Upper lobe of left lung (tissue), 6 donors: Measurements from ENCODE around the gene OXA1L. TPM values are rescaled to one million over a fixed set of nuclear protein-coding genes. Genes with fewer than 3 reads are reported as not detected.
A peak's percentile ranks its signal among the peaks of the same experiment; 100 is the strongest.
"Not testable (repeated sequence)": the region's sequence is repeated elsewhere in the genome, so short reads cannot be mapped to it uniquely, and the experiment has no call there.

Source experiments
- ATAC-seq, 2 donors: fragments of 200-7000 bp; cut with Tn5 transposase; one replicate each; pipeline ENCODE4 v1.9.1; 2022; ENCODE audit warnings: mild to moderate bottlenecking in 2 of 2, moderate library complexity in 2 of 2; ENCODE audit not compliant: low FRiP score in 2 of 2
- DNase-seq, 2 donors: peaks; one replicate each; pipeline ENCODE4 v3.0.0-alpha.2; 2019 to 2020
- H3K27ac ChIP-seq, 4 donors: fragments of 200-600 bp; sonication (generic); one replicate each; pipeline ENCODE4 v1.5.1; 2016 to 2019
- H3K27me3 ChIP-seq, 4 donors: fragments of 200-600 bp; sonication (generic); one replicate each; pipeline ENCODE4 v1.5.1; 2017 to 2019
- H3K36me3 ChIP-seq, 4 donors: fragments of 200-600 bp; sonication (generic); one replicate each; pipeline ENCODE4 v1.5.1; 2016 to 2019
- H3K4me1 ChIP-seq, 4 donors: fragments of 200-600 bp; sonication (generic); one replicate each; pipeline ENCODE4 v1.5.1; 2018 to 2019
- H3K4me3 ChIP-seq, 4 donors: fragments of 200-600 bp; sonication (generic); one replicate each; pipeline ENCODE4 v1.5.1; 2017 to 2019; ENCODE audit warnings: mild to moderate bottlenecking in 2 of 4, moderate library complexity in 1 of 4
- H3K9me3 ChIP-seq, 4 donors: fragments of 200-600 bp; sonication (generic); one replicate each; pipeline ENCODE4 v1.5.1; 2018 to 2019
- EP300 ChIP-seq, 4 donors: sonication (generic); formaldehyde crosslinking; IDR thresholded peaks; one replicate each; pipeline ENCODE4 v1.5.1; 2017; ENCODE audit warnings: antibody characterized with exemption in 4 of 4, control low read depth in 2 of 4
- POLR2A ChIP-seq, 4 donors: fragments of 450-650 bp; IDR thresholded peaks; one replicate each; pipeline ENCODE4 v1.5.1; 2016 to 2017; ENCODE audit warnings: antibody characterized with exemption in 4 of 4, mild to moderate bottlenecking in 2 of 4
- POLR2AphosphoS5 ChIP-seq, 2 donors: sonication (generic); formaldehyde crosslinking; IDR thresholded peaks; one replicate each; pipeline ENCODE4 v1.5.1; 2017; ENCODE audit warnings: antibody characterized with exemption in 2 of 2
- WGBS, 2 donors: methylation state at CpG; one replicate each; pipeline ENCODE4 v1.1.5; 2017 to 2018; 5-methylcytosine and 5-hydroxymethylcytosine counted together
- total RNA-seq, 6 donors: library from RNA; depleted of rRNA in 4 of 6; stranded (reverse); fragments of >200 nt in 4 of 6; gene quantifications; one replicate each; pipeline versions ENCODE4 v1.1.0 to v1.2.1, GENCODE V29; 2016 to 2021
- TF ChIP-seq, protein P1 (sequence below), 6 experiments: fragments of 450-650 bp in 4 of 6; fragments of 200-600 bp in 2 of 6; sonication (generic) in 2 of 6; IDR thresholded peaks; one replicate each; pipeline ENCODE4 v1.5.1; 2016 to 2019; ENCODE audit warnings: antibody characterized with exemption in 6 of 6
- donor health status: DM: no; HTN: no; CAD: no; lungs with moderate emphysema.
- donor health status: DM: no; HTN: yes; CAD: no; lungs with severe emphysema.

Gene OXA1L
- total RNA-seq: 100 to 1,000 TPM in 1 of 6 donors, 10 to 100 TPM in 5; 54.9 to 137 (median 79.2) TPM

DNA sequence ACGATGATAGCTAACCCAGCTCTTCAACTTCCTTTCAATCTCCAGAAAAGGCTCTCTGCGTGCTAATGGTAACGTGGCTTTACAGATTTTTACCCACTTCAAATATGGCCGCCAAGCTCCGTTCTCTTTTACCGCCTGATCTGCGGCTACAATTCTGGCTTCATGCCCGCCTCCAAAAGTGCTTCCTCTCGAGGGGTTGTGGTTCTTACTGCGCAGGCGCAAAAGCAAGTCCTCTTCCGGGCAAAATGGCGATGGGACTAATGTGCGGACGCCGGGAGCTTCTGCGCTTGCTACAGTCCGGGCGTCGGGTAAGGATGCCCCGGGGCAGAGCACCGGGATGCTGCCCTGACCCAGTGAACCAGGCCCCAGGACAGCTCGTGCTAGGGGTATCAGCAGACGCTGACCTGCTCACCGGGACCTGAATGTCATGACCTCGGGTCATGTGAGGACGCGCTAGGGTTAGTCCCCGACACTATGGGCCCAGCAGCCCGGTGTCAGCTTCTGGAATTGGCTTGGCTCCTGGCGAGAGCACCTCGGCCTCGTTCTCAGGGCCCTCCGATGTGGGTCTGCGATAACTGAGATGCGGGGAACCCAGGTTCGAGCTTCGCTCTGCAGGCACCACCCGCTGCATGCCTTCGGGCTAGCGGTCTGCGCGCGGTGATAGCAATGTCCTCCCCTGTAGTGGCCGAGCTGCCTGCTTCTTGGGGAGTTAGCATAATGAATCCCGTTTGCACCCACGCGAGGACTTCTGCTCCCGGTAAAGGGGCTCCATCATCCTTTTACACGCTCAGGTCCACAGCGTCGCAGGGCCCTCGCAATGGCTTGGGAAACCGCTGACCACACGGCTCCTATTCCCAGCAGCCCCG, at the start of gene OXA1L:
OXA1L (plus strand) TSS at position 232 of the 866 bp plus-strand sequence; CDS start at position 246, 14 bp downstream.
- H3K4me1 ChIP-seq: peaks cover 20 to 27% (median 24%) of the 10 kb centered on the region in 4 donors
- DNase-seq (peak; percentile 86 to 96), ATAC-seq (peak; percentile 92 to 95)
- H3K36me3 ChIP-seq: peaks cover 20 to 37% (median 33%) of the 10 kb centered on the region in 4 donors
- H3K27me3 ChIP-seq: no peaks in the 10 kb centered on the region
- H3K4me3 ChIP-seq: peak within 1 kb of the TSS; percentile 81 to 93 (median 88)
- TF ChIP-seq POLR2AphosphoS5 (IDR thresholded peaks at IDR 0.05) (peak; percentile 47 to 79), POLR2A (IDR thresholded peaks at IDR 0.05) (peak in 3 of 4 donors; percentile 52 to 83 (median 79)), EP300 (IDR thresholded peaks at IDR 0.05) (peak in 1 of 4 donors; percentile 2)
- TF ChIP-seq, protein P1, sequence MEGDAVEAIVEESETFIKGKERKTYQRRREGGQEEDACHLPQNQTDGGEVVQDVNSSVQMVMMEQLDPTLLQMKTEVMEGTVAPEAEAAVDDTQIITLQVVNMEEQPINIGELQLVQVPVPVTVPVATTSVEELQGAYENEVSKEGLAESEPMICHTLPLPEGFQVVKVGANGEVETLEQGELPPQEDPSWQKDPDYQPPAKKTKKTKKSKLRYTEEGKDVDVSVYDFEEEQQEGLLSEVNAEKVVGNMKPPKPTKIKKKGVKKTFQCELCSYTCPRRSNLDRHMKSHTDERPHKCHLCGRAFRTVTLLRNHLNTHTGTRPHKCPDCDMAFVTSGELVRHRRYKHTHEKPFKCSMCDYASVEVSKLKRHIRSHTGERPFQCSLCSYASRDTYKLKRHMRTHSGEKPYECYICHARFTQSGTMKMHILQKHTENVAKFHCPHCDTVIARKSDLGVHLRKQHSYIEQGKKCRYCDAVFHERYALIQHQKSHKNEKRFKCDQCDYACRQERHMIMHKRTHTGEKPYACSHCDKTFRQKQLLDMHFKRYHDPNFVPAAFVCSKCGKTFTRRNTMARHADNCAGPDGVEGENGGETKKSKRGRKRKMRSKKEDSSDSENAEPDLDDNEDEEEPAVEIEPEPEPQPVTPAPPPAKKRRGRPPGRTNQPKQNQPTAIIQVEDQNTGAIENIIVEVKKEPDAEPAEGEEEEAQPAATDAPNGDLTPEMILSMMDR (IDR thresholded peaks at IDR 0.05): no peak
- WGBS, 2 donors: 0% methylated on average over 16 to 34 of the region's 56 CpGs
- peaks cover 0 to 6% (median 3%) of the 10 kb centered on the region in 4 donors for H3K9me3 ChIP-seq
- H3K27ac ChIP-seq: peak within 1 kb of the TSS; percentile 85 to 91 (median 87)

DNA sequence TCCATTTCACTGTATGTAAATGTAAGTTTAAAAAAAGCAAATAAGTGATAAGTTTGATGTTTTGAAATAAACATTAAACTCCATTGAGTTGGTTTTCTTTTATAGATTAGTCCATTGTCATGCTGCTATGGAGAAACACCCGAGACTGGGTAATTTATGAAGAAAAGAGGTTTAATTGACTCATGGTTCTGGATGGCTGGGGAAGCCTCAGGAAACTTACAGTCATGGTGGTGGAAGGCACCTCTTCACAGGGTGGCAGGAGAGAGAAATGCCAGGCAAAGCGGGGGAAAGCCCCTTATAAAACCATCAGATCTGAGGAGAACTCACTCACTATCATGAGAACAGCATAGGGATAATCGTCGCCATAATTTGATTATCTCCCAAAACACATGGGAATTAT, 48.4 kb upstream of the OXA1L start:
- Histone ChIP-seq H3K9me3 (peaks cover 0 to 8% (median 5%) of the 10 kb centered on the region in 4 donors), H3K4me3 (no peak overlapping the region), H3K36me3 (no peaks in the 10 kb centered on the region), H3K27ac (no peak overlapping the region), H3K27me3 (no peaks in the 10 kb centered on the region), H3K4me1 (peaks cover 0 to 4% (median 0%) of the 10 kb centered on the region in 4 donors)
- TF ChIP-seq, protein P1 (IDR thresholded peaks at IDR 0.05): no peak
- no peak for TF ChIP-seq POLR2AphosphoS5 (IDR thresholded peaks at IDR 0.05)
- TF ChIP-seq EP300 (IDR thresholded peaks at IDR 0.05): no peak
- TF ChIP-seq POLR2A (IDR thresholded peaks at IDR 0.05): no peak
- ATAC-seq: no peak
- no peak for DNase-seq
- 89 to 92% methylated on average over 4 of the region's 4 CpGs for WGBS, 2 donors

DNA sequence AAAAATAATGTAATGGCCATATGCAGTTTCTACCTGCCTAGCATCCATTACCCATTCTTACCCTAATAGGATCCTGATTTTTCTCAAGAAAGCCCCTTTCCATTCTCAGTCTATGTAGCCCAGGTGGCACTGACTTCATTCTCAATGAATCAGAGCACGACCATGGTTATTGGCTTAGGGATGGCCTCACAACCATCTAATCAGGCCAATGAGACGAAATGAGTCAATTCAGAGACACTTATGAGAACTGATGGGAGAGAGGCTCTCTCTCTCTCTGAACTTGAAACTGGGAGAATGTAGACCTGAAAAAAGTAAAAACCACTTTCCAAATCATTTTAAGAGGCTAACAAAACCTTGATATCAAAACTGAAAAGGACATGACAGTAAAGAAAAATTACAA, 45.3 kb upstream of the OXA1L start:
- no peak for DNase-seq
- no peak for TF ChIP-seq POLR2AphosphoS5 (IDR thresholded peaks at IDR 0.05)
- TF ChIP-seq, protein P1 (IDR thresholded peaks at IDR 0.05): no peak
- Histone ChIP-seq H3K27me3 (no peaks in the 10 kb centered on the region), H3K27ac (no peak overlapping the region), H3K36me3 (no peaks in the 10 kb centered on the region), H3K9me3 (peaks cover 0 to 8% (median 5%) of the 10 kb centered on the region in 4 donors), H3K4me3 (no peak overlapping the region), H3K4me1 (no peaks in the 10 kb centered on the region)
- WGBS, 2 donors: 75 to 80% methylated on average over 2 of the region's 2 CpGs
- ATAC-seq: no peak

DNA sequence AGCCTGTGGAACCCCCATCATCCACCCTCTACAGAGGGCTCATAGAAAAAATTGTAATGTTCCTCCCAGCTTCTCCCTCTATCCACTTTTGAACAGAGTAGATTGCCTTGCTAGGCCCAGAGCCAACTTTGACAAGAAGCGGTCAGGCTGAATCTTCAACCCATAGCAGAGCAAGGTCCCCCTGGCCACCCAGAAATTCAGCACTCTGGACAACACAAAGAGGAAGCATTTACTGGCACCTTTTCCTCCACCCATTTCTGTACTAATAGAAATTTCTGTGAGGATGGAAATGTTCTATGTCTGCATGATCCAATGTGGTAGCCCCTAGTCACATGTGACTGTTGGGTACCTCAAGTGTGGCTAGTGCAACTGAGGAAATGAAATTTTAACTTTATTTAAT, 42.7 kb upstream of the OXA1L start:
- no peaks in the 10 kb centered on the region for H3K36me3 ChIP-seq
- 89 to 100% methylated on average over 1 of the region's 1 CpG for WGBS, 2 donors
- H3K27ac ChIP-seq: no peak overlapping the region
- TF ChIP-seq, protein P1 (IDR thresholded peaks at IDR 0.05): no peak
- TF ChIP-seq POLR2AphosphoS5 (IDR thresholded peaks at IDR 0.05) (no peak), POLR2A (IDR thresholded peaks at IDR 0.05) (no peak), EP300 (IDR thresholded peaks at IDR 0.05) (no peak)
- no peaks in the 10 kb centered on the region for H3K27me3 ChIP-seq
- no peaks in the 10 kb centered on the region for H3K4me1 ChIP-seq
- no peak overlapping the region for H3K4me3 ChIP-seq
- no peak for DNase-seq
- H3K9me3 ChIP-seq: peaks cover 0 to 8% (median 5%) of the 10 kb centered on the region in 4 donors
- no peak for ATAC-seq

DNA sequence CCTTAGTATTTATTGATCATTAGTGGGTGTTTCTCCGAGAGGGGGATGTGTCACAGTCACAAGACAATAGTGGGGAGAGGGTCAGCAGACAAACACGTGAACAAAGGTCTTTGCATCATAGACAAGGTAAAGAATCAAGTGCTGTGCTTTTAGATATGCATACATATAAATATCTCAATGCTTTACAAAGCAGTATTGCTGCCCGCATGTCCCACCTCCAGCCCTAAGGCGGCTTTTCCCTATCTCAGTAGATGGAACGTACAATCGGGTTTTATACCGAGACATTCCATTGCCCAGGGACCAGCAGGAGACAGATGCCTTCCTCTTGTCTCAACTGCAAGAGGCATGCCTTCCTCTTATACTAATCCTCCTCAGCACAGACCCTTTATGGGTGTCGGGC, 41.6 kb upstream of the OXA1L start:
- DNase-seq, H3K4me3 ChIP-seq, H3K36me3 ChIP-seq, H3K27me3 ChIP-seq, ATAC-seq, H3K27ac ChIP-seq, H3K4me1 ChIP-seq, H3K9me3 ChIP-seq: not testable (repeated sequence)
- WGBS, 2 donors: 71 to 77% methylated on average over 8 of the region's 8 CpGs

DNA sequence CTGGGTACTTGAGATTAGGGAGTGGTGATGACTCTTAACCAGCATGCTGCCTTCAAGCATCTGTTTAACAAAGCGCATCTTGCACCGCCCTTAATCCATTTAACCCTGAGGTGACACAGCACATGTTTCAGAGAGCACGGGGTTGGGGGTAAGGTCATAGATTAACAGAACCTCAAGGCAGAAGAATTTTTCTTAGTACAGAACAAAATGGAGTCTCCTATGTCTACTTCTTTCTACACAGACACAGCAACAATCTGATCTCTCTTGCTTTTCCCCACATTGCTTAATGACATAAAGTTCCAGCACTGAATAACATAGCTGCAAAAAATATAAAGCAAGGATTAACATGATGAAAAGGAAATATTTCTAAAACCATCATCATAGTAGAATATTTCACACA, 41.1 kb upstream of the OXA1L start:
- not testable (repeated sequence) for H3K27me3 ChIP-seq, DNase-seq, ATAC-seq, H3K36me3 ChIP-seq, H3K9me3 ChIP-seq, H3K4me1 ChIP-seq, H3K27ac ChIP-seq, H3K4me3 ChIP-seq
- 48 to 70% methylated on average over 3 of the region's 3 CpGs for WGBS, 2 donors
